Left ventricle myocardium inferior (tissue), 1 donor: ENCODE results near the gene LMTK2. TPM values are rescaled to one million over a fixed set of nuclear protein-coding genes. Genes with fewer than 3 reads are reported as not detected.

Experiments used
- DNase-seq: peaks from one replicate; pipeline ENCODE4 v3.0.0-alpha.2; 2020
- H3K27ac ChIP-seq: fragments of 200-600 bp; replicated peaks from 2 replicates; pipeline ENCODE4 v1.8.0; 2021
- H3K27me3 ChIP-seq: fragments of 200-600 bp; 2 replicates; pipeline ENCODE4 v1.8.0; 2021; ENCODE audit warnings: low read depth
- H3K36me3 ChIP-seq: fragments of 200-600 bp; 2 replicates; pipeline ENCODE4 v1.8.0; 2021
- H3K4me1 ChIP-seq: fragments of 200-600 bp; 2 replicates; pipeline ENCODE4 v1.8.0; 2021
- H3K4me3 ChIP-seq: fragments of 200-600 bp; 2 replicates; pipeline ENCODE4 v1.8.0; 2021; ENCODE audit warnings: mild to moderate bottlenecking, moderate library complexity
- H3K9me3 ChIP-seq: fragments of 200-600 bp; replicated peaks from 2 replicates; pipeline ENCODE4 v1.8.0; 2021
- CTCF ChIP-seq: fragments of 200-600 bp; IDR thresholded peaks from 2 replicates; pipeline ENCODE4 v1.8.0; 2021; ENCODE audit warnings: antibody characterized with exemption, mild to moderate bottlenecking, borderline replicate concordance
- intact Hi-C: fragments of 100-400 bp; cut with micrococcal nuclease; formaldehyde crosslinking; loops from one replicate; pipeline ENCODE4 v1.11.0; 2022
- total RNA-seq: library from RNA; stranded (reverse); fragmentation: NEBNext Ultra II Directional; extraction: Animal tissue kit (Norgen Biotek cat#: 25700); gene quantifications from one replicate; pipeline ENCODE4 v1.2.1, GENCODE V29; 2021
- donor health status: DM: no; HTN: yes; CAD: no; lungs with severe emphysema.

LMTK2 gene
- total RNA-seq, 1 donor from 2014 or later: 26.9 TPM

GRCh38 chr7:98066934-98067507 is 39.6 kb upstream of the LMTK2 start:
- DNase-seq: no peak
- H3K27ac ChIP-seq: no peak overlapping the region
- H3K9me3 ChIP-seq: peaks cover 9% of the 10 kb centered on the region
- no peak overlapping the region for H3K4me3 ChIP-seq
- no peaks in the 10 kb centered on the region for H3K4me1 ChIP-seq
- peaks cover 31% of the 10 kb centered on the region for H3K27me3 ChIP-seq
- intact Hi-C loops: no loop called here
- H3K36me3 ChIP-seq: no peaks in the 10 kb centered on the region
- TF ChIP-seq CTCF: no peak

- no peaks in the 10 kb centered on the region for H3K4me1 ChIP-seq
- H3K27ac ChIP-seq: no peak overlapping the region
- peaks cover 10% of the 10 kb centered on the region for H3K27me3 ChIP-seq
- H3K4me3 ChIP-seq: no peak overlapping the region
- H3K9me3 ChIP-seq: peaks cover 7% of the 10 kb centered on the region
- no peak for DNase-seq
- TF ChIP-seq CTCF: no peak
- H3K36me3 ChIP-seq: no peaks in the 10 kb centered on the region
- intact Hi-C loops: no loop called here
Measured at GRCh38 chr7:98073047-98073446, 33.6 kb upstream of the LMTK2 start.

GRCh38 chr7:98075801-98076200 is 30.9 kb upstream of the LMTK2 start:
- Histone ChIP-seq H3K27ac (no peak overlapping the region), H3K4me3 (no peak overlapping the region), H3K4me1 (no peaks in the 10 kb centered on the region), H3K27me3 (peaks cover 6% of the 10 kb centered on the region), H3K36me3 (no peaks in the 10 kb centered on the region), H3K9me3 (peaks cover 7% of the 10 kb centered on the region)
- no peak for DNase-seq
- intact Hi-C loops: no loop called here
- TF ChIP-seq CTCF: no peak

GRCh38 chr7:98077762-98078161 is 28.9 kb upstream of the LMTK2 start:
- intact Hi-C loops: no loop called here
- TF ChIP-seq CTCF: no peak
- DNase-seq: no peak

GRCh38 chr7:98078197-98078870 is 28.3 kb upstream of the LMTK2 start:
- intact Hi-C loops: no loop called here

More at GRCh38 chr7:98077762-98078161, 28.9 kb upstream of the LMTK2 start:
- no peak overlapping the region for H3K27ac ChIP-seq
- no peaks in the 10 kb centered on the region for H3K36me3 ChIP-seq
- H3K4me1 ChIP-seq: no peaks in the 10 kb centered on the region
- peaks cover 6% of the 10 kb centered on the region for H3K27me3 ChIP-seq
- peaks cover 7% of the 10 kb centered on the region for H3K9me3 ChIP-seq
- H3K4me3 ChIP-seq: no peak overlapping the region

More at GRCh38 chr7:98078197-98078870, 28.3 kb upstream of the LMTK2 start:
- Histone ChIP-seq H3K4me1 (no peaks in the 10 kb centered on the region), H3K27ac (no peak overlapping the region), H3K4me3 (no peak overlapping the region), H3K9me3 (peaks cover 7% of the 10 kb centered on the region), H3K36me3 (no peaks in the 10 kb centered on the region), H3K27me3 (peaks cover 6% of the 10 kb centered on the region)
- TF ChIP-seq CTCF: no peak
- DNase-seq: no peak
